ENCODE data around the gene EPB41L5. TPM values are rescaled to one million over a fixed set of nuclear protein-coding genes. Genes with fewer than 3 reads are reported as not detected.
A peak's percentile ranks its signal among the peaks of the same experiment; 100 is the strongest.

Gene EPB41L5
- total and polyA plus RNA-seq, 10 of the 15 experiments (the other 5 are each of a cell fraction or from before 2014, with no cell fraction given), result 2.1 to 20.4 (median 8.2) TPM

GRCh38 chr2:120174963-120175581 lies 162.2 kb downstream of the EPB41L5 start:
- no peak overlapping the region for H3K27ac ChIP-seq (ENCODE audit: control insufficient read depth, insufficient read depth)
- H3K9ac ChIP-seq (ENCODE audit: control insufficient read depth, insufficient read depth, low read length), result no peak overlapping the region
- TF ChIP-seq RAD21 (IDR thresholded peaks at IDR 0.05; ENCODE audit: insufficient read depth, low read depth, low read length), result peak; percentile 82
- TF ChIP-seq SMC3 (IDR thresholded peaks at IDR 0.05; ENCODE audit: borderline replicate concordance, low read length), result peak; percentile 58; the same call in 1 of the 2 replicates
- TF ChIP-seq CTCF (IDR thresholded peaks at IDR 0.05 in 2 of 3, conservative IDR thresholded peaks at IDR 0.05 in 1 of 3; ENCODE audit: control insufficient read depth in 2 of 3, extremely low read depth in 1 of 3, insufficient read depth in 1 of 3, low read depth in 3 of 3, low read length in 3 of 3), result peak; percentile 64 to 74 (median 64)
- 0 out of 2 replicates have a peak, but pooled peaks have one; percentile 26 for TF ChIP-seq FOXM1 (IDR thresholded peaks at IDR 0.05; ENCODE audit: low read depth, low read length)
- no peak for TF ChIP-seq SMAD1 (IDR thresholded peaks at IDR 0.05; ENCODE audit: low read depth, partially characterized antibody)
- DNase-seq (ENCODE audit: low read depth, low spot score) (no peak), ATAC-seq (no peak), FAIRE-seq (no peak)
- intact Hi-C loops (cut with micrococcal nuclease; ENCODE audit: unreplicated experiment) (loop anchor here (1.0 to 5.0 kb wide), 6 partner anchors 66 to 533 kb away; partner anchors contain the start of gene EPB41L5), in situ Hi-C loops (cut with MboI) (loop anchor here (5.0 kb wide), 2 partner anchors 418 to 473 kb away; partner anchors contain the start of gene PTPN4)
- H3K36me3 ChIP-seq (ENCODE audit: control insufficient read depth in 2 of 2, insufficient read depth in 2 of 2, low read length in 1 of 2), result no peaks in the 10 kb centered on the region; a peak in 1 of 4 replicates
- WGBS (ENCODE audit: insufficient coverage, insufficient replicate concordance, low lambda C conversion rate, missing lambda C conversion rate), result 42% methylated on average over 6 of the region's 6 CpGs
- H3K9me3 ChIP-seq (replicated peaks; ENCODE audit: control insufficient read depth, insufficient read depth, low read length), result no peaks in the 10 kb centered on the region
- BruUV-seq (replicated peaks), result no TSS peak
- SMC1A ChIA-PET (ENCODE audit: uncharacterized antibody, unreplicated experiment), result interaction anchor here (0.6 to 7.1 kb wide), 54 partner anchors 10 to 780 kb away, joined by 3 to 103 read pairs (median 4); partner anchors contain the start of genes EPB41L5, PTPN4 and RALB
- no peaks in the 10 kb centered on the region for H4K20me1 ChIP-seq (ENCODE audit: control insufficient read depth, insufficient read depth)
- no peak overlapping the region for H3K4me3 ChIP-seq
- CTCF ChIA-PET, result interaction anchor here (0.6 to 9.0 kb wide), 81 partner anchors 8 to 1281 kb away, joined by 3 to 148 read pairs (median 4); partner anchors contain the start of genes EPB41L5, PTPN4, RALB and TMEM185B
- no peaks in the 10 kb centered on the region for H3K27me3 ChIP-seq (replicated peaks in 1 of 2; ENCODE audit: control insufficient read depth in 2 of 2, insufficient read depth in 2 of 2, low read length in 1 of 2)
- H2AFZ ChIP-seq (ENCODE audit: control insufficient read depth, low read depth, low read length), result no peak overlapping the region
- RAD21 ChIA-PET (ENCODE audit: unreplicated experiment), result interaction anchor here (0.8 to 5.3 kb wide), 34 partner anchors 11 to 535 kb away, joined by 3 to 90 read pairs (median 4); partner anchors contain the start of genes PTPN4, RALB, TMEM177 and TMEM185B
- H3K4me2 ChIP-seq (ENCODE audit: control insufficient read depth, insufficient read depth), result no peak overlapping the region
- POLR2A ChIA-PET, result interaction anchor here (0.9 to 1.1 kb wide), 2 partner anchors 136 to 422 kb away, joined by 3 read pairs; no protein-coding TSS in a partner anchor
- peaks cover 4% of the 10 kb centered on the region for H3K79me2 ChIP-seq (ENCODE audit: control insufficient read depth, insufficient read depth, low read length)
- H3K4me1 ChIP-seq (ENCODE audit: control insufficient read depth, insufficient read depth, low read length), result peaks cover 28% of the 10 kb centered on the region

Measured in GM12878 (cell line).